ENCODE measurements around the gene CNTNAP2. TPM values are rescaled to one million over a fixed set of nuclear protein-coding genes. Genes with fewer than 3 reads are reported as not detected.

Gene CNTNAP2
- total RNA-seq, 4 donors from 2014 or later, result 0.42 to 0.71 TPM; not detected in 2

- intact Hi-C loops (cut with DNase I; ENCODE audit: low total_unique reads), result no loop called here
- TF ChIP-seq CTCF (IDR thresholded peaks at IDR 0.05) (no peak), POLR2A (IDR thresholded peaks at IDR 0.05) (no peak)
- 86 to 87% methylated on average over 4 of the region's 4 CpGs for WGBS, 2 donors
- no peak overlapping the region for H3K4me3 ChIP-seq (ENCODE audit: low read depth, poor library complexity, severe bottlenecking)
- no peak for DNase-seq (ENCODE audit: low spot score in 2 of 2)
Measured at GRCh38 chr7:147405621-147406020, 1289.0 kb downstream of the CNTNAP2 start.

GRCh38 chr7:147406521-147407135 lies 1290.0 kb downstream of the CNTNAP2 start:
- 20 to 34% methylated on average over 3 of the region's 3 CpGs for WGBS, 2 donors
- DNase-seq (ENCODE audit: low spot score in 2 of 2), result no peak
- no peak overlapping the region for H3K4me3 ChIP-seq (ENCODE audit: low read depth, poor library complexity, severe bottlenecking)
- TF ChIP-seq CTCF (IDR thresholded peaks at IDR 0.05) (no peak), POLR2A (IDR thresholded peaks at IDR 0.05) (no peak)
- intact Hi-C loops (cut with DNase I; ENCODE audit: low total_unique reads), result no loop called here

GRCh38 chr7:147411096-147411495 lies 1294.5 kb downstream of the CNTNAP2 start:
- H3K4me3 ChIP-seq (ENCODE audit: low read depth, poor library complexity, severe bottlenecking), result no peak overlapping the region
- no peak for DNase-seq (ENCODE audit: low spot score in 2 of 2)
- no peak for TF ChIP-seq CTCF (IDR thresholded peaks at IDR 0.05)
- TF ChIP-seq POLR2A (IDR thresholded peaks at IDR 0.05), result no peak
- intact Hi-C loops (cut with DNase I; ENCODE audit: low total_unique reads), result no loop called here

- TF ChIP-seq POLR2A (IDR thresholded peaks at IDR 0.05) (no peak), CTCF (IDR thresholded peaks at IDR 0.05) (no peak)
- H3K4me3 ChIP-seq (ENCODE audit: low read depth, poor library complexity, severe bottlenecking), result no peak overlapping the region
- no peak for DNase-seq (ENCODE audit: low spot score in 2 of 2)
- intact Hi-C loops (cut with DNase I; ENCODE audit: low total_unique reads), result no loop called here
- WGBS, 2 donors, result 51 to 58% methylated on average over 2 of the region's 2 CpGs
Measured at GRCh38 chr7:147412109-147412508, 1295.5 kb downstream of the CNTNAP2 start.

GRCh38 chr7:147412782-147413556 lies 1296.4 kb downstream of the CNTNAP2 start:
- no peak overlapping the region for H3K4me3 ChIP-seq (ENCODE audit: low read depth, poor library complexity, severe bottlenecking)
- no peak for DNase-seq (ENCODE audit: low spot score in 2 of 2)
- TF ChIP-seq CTCF (IDR thresholded peaks at IDR 0.05) (no peak), POLR2A (IDR thresholded peaks at IDR 0.05) (no peak)
- WGBS, 2 donors, result 35 to 36% methylated on average over 8 of the region's 8 CpGs
- intact Hi-C loops (cut with DNase I; ENCODE audit: low total_unique reads), result no loop called here

GRCh38 chr7:147413557-147413870 lies 1296.9 kb downstream of the CNTNAP2 start:
- TF ChIP-seq CTCF (IDR thresholded peaks at IDR 0.05) (no peak), POLR2A (IDR thresholded peaks at IDR 0.05) (no peak)
- intact Hi-C loops (cut with DNase I; ENCODE audit: low total_unique reads), result no loop called here
- no peak for DNase-seq (ENCODE audit: low spot score in 2 of 2)

More at GRCh38 chr7:147413557-147413870, 1296.9 kb downstream of the CNTNAP2 start:
- H3K4me3 ChIP-seq (ENCODE audit: low read depth, poor library complexity, severe bottlenecking), result no peak overlapping the region

All from lower leg skin (tissue), 4 donors.